Measurements from ENCODE around the gene CARNS1.
A peak's percentile ranks its signal among the peaks of the same experiment; 100 is the strongest.

DNA sequence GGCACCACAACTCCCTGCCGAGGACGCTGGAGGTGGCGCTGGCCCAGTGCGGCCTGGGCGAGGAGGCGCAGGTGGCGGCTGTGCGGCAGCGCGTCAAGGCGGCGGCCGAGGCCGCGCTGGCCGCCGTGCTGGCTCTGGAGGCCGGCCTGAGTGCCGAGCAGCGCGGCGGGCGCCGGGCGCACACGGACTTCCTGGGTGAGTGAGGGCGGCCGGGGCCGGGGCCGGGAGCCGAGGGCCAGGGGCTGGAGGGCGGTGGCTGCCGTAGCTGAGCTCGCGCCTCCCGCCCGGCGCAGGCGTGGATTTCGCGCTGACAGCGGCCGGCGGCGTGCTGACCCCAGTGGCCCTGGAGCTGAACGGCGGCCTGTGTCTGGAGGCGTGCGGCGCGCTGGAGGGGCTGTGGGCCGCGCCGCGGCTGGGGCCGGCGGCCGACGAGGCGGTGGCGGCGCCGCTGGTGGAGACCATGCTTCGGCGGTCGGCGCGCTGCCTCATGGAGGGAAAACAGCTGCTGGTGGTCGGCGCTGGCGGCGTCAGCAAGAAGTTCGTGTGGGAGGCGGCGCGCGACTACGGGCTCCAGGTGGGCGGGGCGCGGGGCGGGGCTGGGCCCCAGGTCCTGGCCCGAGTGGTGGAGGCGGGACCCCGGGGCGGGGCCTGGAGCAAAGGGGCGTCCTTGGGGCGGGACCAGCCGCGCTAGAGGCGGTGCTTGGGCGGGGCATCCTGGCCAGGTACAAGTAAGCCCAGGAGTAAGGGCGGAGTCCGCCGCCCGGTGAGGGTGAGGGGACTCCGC, 5.4 kb downstream of the CARNS1 start:
- TF ChIP-seq POLR2A (IDR thresholded peaks at IDR 0.05), result peak; percentile 59
- TF ChIP-seq, protein P1, sequence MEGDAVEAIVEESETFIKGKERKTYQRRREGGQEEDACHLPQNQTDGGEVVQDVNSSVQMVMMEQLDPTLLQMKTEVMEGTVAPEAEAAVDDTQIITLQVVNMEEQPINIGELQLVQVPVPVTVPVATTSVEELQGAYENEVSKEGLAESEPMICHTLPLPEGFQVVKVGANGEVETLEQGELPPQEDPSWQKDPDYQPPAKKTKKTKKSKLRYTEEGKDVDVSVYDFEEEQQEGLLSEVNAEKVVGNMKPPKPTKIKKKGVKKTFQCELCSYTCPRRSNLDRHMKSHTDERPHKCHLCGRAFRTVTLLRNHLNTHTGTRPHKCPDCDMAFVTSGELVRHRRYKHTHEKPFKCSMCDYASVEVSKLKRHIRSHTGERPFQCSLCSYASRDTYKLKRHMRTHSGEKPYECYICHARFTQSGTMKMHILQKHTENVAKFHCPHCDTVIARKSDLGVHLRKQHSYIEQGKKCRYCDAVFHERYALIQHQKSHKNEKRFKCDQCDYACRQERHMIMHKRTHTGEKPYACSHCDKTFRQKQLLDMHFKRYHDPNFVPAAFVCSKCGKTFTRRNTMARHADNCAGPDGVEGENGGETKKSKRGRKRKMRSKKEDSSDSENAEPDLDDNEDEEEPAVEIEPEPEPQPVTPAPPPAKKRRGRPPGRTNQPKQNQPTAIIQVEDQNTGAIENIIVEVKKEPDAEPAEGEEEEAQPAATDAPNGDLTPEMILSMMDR (IDR thresholded peaks at IDR 0.05), result no peak
